HG02885 (cell line): ENCODE data around the gene TFF3.
"Not testable (repeated sequence)": the region's sequence is repeated elsewhere in the genome, so short reads cannot be mapped to it uniquely, and the experiment has no call there.

Experiments
- ATAC-seq: cut with Tn5 transposase; IDR thresholded peaks from one replicate; pipeline ENCODE4 v1.9.1; 2021; ENCODE audit warnings: mild to moderate bottlenecking; ENCODE audit not compliant: unreplicated experiment, poor library complexity

The TFF3 gene

DNA sequence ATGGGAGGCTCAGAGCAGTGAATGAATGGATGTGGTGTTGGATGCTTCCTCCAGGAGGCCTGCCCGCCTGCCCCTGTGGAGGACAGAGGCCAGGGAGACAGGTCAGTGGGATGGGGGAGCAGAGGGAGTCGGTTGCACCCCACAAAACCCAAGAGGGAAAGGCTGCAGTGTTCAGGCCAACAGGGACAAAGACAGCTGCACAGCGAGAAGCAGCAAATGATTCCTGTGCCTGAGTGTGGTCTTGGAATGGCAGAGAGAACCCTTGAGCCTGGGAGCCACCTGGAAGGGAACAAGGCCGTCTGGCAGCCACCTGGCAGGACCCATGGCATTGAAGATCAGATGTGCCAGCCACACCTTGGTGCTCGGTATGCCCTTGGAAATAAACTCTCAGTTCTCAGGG lies 8.1 kb downstream of the TFF3 start:
- ATAC-seq = no peak

- ATAC-seq = no peak
These were observed 8.7 kb downstream of the TFF3 start for GRCh38 chr21:42306366-42307035.

- ATAC-seq = no peak
These were observed 9.5 kb downstream of the TFF3 start for GRCh38 chr21:42305707-42306147.

GRCh38 chr21:42304556-42305454 lies 10.4 kb downstream of the TFF3 start:
- no peak for ATAC-seq

GRCh38 chr21:42303443-42303842 lies 11.8 kb downstream of the TFF3 start:
- no peak for ATAC-seq

GRCh38 chr21:42302794-42303193 lies 12.4 kb downstream of the TFF3 start:
- ATAC-seq = no peak

DNA sequence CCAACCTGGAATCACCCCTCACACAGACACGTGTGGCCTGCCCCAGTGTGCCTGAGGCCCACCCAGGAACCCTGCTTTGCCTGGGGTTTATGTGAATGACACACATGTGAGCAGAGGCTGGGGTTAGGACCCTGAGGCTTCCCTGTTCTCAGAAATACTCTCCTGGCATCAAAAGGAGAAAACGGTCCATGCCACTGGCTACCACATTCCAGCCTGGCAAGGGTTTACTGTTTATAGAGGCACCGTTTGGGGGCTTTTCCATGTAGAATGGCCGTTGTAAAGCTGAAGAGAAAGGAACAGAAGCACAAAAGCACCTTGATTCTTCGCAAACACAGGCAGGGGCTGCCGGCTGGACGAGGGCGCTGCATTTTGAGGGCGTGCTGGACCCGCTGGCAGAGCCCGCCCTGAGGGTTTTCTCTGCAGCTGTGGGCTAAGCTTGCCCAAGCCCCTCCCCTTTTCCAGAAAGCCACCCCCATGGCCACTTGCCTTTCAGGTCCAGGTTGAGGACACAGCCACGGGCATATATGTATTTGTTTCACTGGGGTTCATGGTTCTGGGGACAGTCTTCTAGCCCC lies 13.0 kb downstream of the TFF3 start:
- ATAC-seq = no peak

- no peak for ATAC-seq
These were observed 13.7 kb downstream of the TFF3 start for GRCh38 chr21:42301371-42302075.

DNA sequence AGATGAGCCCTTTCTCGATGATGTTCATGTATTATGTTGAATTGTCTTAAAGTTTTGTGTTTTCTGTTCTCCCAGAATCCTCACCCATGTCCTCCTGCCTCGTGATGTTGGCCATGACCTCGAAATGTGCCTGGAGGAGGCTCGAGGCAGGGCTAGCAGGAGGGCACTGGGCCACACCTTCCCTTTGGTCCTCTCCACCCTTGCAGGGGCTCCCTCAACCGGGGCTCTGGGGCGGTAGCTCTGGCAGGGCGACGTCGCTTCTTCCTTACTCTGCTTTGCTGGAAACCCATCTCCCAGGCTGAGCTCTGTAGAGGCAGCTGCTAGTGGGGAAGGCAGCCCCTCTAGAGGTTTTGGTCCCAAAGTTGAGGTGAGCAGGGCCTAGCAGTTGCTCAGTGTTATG lies 14.3 kb downstream of the TFF3 start:
- no peak for ATAC-seq

GRCh38 chr21:42300045-42300583 lies 15.1 kb downstream of the TFF3 start:
- no peak for ATAC-seq

GRCh38 chr21:42299324-42300044 lies 15.7 kb downstream of the TFF3 start:
- ATAC-seq = no peak

DNA sequence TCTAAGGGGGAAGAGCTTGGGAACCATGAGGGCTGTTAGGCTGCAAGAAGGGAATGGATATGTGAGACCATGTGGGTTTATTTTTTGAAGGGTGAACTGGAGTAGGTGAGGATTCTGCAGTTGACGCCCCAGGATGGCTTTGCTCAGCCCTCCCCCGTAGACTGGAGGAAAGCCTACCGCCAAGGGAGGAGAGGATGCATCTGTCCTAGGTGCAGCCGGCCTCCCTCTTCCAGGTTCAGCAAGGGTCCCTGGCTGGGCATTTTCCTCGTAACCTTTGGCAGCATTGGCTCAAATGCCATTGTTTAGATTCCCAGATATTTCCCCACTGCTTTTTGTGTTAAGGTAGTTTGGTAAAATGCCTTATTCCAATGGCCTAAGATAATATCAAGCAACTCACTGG lies 16.6 kb downstream of the TFF3 start:
- no peak for ATAC-seq

DNA sequence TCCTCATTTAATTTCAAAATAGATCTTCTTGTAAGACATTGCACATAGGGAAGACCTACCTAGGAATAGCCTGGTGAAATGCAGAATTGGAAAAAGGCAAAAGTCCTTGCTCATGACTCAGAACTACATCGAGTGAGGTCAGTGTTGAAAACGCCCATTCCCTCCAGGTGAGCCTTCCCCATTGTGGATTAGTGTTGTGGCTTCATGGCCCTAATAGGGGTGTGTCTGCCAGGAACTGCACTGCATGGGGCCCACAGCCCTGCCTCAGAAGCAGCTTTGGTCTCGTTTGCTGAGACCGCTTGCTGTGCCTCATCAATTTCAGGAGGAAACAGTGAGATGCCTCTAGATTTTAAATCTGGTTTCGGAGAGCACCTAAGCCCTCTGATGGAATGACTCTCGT lies 17.0 kb downstream of the TFF3 start:
- ATAC-seq = no peak

DNA sequence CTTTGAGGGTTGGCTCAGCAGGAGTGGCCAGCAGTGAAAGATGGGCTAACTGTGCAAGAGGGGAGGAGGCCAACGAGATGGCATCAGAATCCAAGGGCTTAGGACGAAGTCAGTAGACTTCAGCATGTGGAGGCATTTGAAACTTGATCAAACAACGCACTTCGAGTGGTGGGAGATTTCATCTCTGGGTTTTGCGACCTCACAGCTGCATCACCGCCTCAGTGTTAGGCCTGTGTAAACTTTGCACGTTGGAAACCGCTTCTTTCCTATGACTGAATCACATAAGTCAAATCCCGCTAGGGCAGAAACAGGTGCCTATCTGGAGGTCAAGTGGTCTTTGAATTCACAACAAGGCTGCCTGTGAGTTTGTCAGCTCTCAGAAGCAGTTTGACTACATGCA lies 17.8 kb downstream of the TFF3 start:
- no peak for ATAC-seq

- no peak for ATAC-seq
These were observed 18.7 kb downstream of the TFF3 start for GRCh38 chr21:42296501-42296900.

GRCh38 chr21:42295845-42296244 lies 19.4 kb downstream of the TFF3 start:
- no peak for ATAC-seq

DNA sequence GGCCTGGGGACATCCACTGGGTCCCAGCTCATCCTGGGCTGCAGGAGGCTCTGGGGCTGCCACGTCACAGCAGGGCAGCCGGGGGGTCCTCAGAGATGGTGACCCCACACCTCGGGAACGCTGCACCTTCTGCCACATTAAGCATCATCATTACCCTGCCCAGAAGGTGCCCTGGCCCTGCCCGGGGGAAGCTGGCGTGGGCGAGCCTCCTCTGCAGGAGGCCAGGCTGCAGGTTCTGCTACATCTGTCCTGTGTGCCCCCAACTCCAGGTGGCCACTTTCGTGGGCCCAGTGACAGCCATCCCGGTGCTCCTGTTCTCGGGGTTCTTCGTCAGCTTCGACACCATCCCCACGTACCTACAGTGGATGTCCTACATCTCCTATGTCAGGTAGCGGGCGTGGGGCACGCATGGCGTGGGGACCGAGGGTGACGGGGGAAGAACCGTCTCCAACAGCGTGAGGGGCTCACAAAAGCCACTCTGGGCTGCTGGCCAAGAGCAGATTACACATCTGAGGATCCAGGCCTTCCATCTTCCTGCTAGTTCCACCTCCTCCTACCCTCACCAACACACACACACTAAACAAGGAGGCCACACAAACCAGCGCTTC lies 20.8 kb downstream of the TFF3 start:
- ATAC-seq = no peak

DNA sequence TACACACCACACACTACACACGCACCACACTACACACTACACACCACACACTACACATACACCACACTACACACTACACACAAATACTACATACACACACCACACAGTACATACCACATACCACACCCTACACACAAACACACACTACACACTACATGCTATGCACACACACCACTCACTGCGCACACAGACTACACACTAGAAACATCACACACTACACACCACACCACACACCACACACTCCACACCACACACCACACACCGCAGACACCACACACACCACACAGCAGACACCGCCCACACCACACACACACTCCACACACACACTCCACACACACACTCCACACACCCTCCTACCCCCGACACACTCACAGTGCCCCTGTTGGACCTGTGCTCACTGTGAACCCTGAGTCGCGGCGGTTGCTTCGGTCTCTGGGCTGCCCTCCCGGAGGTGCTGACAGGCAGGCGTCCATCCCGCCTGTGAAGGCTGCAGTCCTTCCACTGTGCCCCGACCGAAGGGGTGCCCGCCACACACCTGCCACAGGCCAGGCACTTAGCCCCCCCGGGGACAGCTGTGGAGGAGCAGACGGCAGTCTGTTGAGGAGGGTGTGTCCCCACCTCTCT lies 21.4 kb downstream of the TFF3 start:
- no peak for ATAC-seq

DNA sequence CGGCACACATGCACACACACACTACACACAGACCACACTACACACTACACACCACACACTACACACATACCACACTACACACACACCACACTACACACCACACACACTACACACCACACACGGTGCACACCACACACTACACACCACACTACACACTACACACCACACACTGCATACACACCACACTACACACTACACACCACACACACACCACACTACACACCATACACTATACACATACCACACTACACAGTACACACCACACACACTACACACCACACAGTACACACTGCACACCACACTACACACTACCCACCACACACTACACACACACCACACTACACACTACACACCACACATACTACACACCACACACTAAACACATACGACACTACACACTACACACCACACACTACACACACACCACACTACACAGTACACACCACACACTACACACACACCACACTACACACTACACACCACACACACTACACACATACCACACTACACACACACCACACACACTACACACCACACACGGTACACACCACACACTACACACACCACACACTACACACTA lies 22.6 kb downstream of the TFF3 start:
- not testable (repeated sequence) for ATAC-seq
